ENCODE results near the gene GPR176.
"Not testable (repeated sequence)": the region's sequence is repeated elsewhere in the genome, so short reads cannot be mapped to it uniquely, and the experiment has no call there.

GPR176 gene

DNA sequence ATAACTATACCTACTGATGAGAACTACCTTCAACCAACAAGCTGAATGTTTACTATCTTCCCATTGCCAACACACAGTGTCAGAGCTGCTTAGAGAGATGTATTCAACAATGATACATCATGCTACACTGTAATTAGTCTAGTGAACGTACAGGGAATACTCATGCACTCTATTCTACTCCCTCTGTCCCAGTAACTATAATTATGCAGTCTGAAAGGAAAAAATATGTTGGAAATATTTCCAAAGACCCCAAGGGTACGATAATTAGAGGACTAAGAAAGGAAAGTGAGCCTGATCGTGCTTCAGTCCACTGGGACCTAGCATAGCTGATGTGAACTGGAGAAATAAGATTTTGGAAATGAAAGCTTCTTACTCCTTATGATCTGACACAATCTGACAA is 100.5 kb downstream of the GPR176 start:
- FAIRE-seq (no peak), DNase-seq (ENCODE audit: insufficient read length, low spot score) (no peak)
- TF ChIP-seq SPI1 (IDR thresholded peaks at IDR 0.05; ENCODE audit: low read depth, low read length) (no peak), POLR2A (IDR thresholded peaks at IDR 0.05; ENCODE audit: low read depth, low read length) (no peak), POU2F2 (IDR thresholded peaks at IDR 0.05; ENCODE audit: low read depth, low read length) (no peak), TAF1 (IDR thresholded peaks at IDR 0.05; ENCODE audit: low read depth, low read length) (no peak), POLR2AphosphoS5 (IDR thresholded peaks at IDR 0.05; ENCODE audit: low read depth, low read length) (no peak), PAX5 (IDR thresholded peaks at IDR 0.05; ENCODE audit: insufficient read depth, low read length, severe bottlenecking) (no peak)

GRCh38 chr15:39817892-39818291 is 102.2 kb downstream of the GPR176 start:
- TF ChIP-seq POU2F2 (IDR thresholded peaks at IDR 0.05; ENCODE audit: low read depth, low read length) (no peak), TAF1 (IDR thresholded peaks at IDR 0.05; ENCODE audit: low read depth, low read length) (no peak), POLR2AphosphoS5 (IDR thresholded peaks at IDR 0.05; ENCODE audit: low read depth, low read length) (no peak), PAX5 (IDR thresholded peaks at IDR 0.05; ENCODE audit: insufficient read depth, low read length, severe bottlenecking) (no peak), POLR2A (IDR thresholded peaks at IDR 0.05; ENCODE audit: low read depth, low read length) (no peak), SPI1 (IDR thresholded peaks at IDR 0.05; ENCODE audit: low read depth, low read length) (no peak)
- DNase-seq (ENCODE audit: insufficient read length, low spot score) (no peak), FAIRE-seq (no peak)

DNA sequence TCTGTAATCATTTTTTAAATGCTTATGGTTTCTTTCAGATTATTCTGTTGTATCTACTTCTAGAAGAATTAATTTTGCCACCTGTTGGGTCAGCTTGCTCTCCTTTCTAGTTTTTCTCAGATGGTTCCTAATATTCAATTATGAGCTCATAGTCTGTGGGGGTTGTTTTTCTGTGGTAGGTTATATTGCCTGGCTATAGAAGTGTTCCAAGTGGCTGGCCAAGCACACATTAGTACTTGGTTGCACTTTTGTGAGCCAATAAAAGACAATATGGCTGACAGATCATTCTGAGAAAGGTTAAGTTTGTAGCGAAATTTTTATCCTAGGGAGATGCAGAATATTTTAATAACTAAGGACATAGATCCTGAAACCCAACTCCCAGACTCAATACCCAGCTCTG is 105.6 kb downstream of the GPR176 start:
- FAIRE-seq = no peak
- TF ChIP-seq POLR2AphosphoS5 (IDR thresholded peaks at IDR 0.05; ENCODE audit: low read depth, low read length) (no peak), PAX5 (IDR thresholded peaks at IDR 0.05; ENCODE audit: insufficient read depth, low read length, severe bottlenecking) (peak; percentile 72)
- DNase-seq (ENCODE audit: insufficient read length, low spot score) = no peak

DNA sequence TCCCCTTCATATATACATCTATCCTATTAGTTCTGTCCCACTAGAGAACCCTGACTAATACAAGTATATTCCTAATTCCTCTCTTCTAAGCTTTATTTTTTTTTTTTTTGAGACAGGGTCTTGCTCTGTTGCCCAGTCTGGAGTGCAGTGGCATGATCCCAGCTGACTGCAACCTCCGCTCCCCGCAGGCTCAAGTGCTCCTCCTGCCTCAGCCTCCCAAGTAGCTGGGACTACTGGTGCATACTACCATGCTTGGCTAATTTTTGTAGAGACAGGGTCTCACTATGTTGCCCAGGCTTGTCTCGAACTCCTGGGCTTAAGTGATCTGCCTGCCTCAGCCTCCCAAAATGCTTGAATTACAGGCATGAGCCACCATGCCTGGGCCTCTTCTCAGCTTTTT is 107.4 kb downstream of the GPR176 start:
- not testable (repeated sequence) for FAIRE-seq; DNase-seq (ENCODE audit: insufficient read length, low spot score)

GRCh38 chr15:39808909-39809308 is 111.2 kb downstream of the GPR176 start:
- no peak for FAIRE-seq
- TF ChIP-seq TAF1 (IDR thresholded peaks at IDR 0.05; ENCODE audit: low read depth, low read length) = no peak
- TF ChIP-seq SPI1 (IDR thresholded peaks at IDR 0.05; ENCODE audit: low read depth, low read length) = no peak
- no peak for TF ChIP-seq POU2F2 (IDR thresholded peaks at IDR 0.05; ENCODE audit: low read depth, low read length)
- no peak for TF ChIP-seq PAX5 (IDR thresholded peaks at IDR 0.05; ENCODE audit: insufficient read depth, low read length, severe bottlenecking)

GRCh38 chr15:39807791-39808190 is 112.3 kb downstream of the GPR176 start:
- no peak for DNase-seq (ENCODE audit: insufficient read length, low spot score)
- no peak for FAIRE-seq
- TF ChIP-seq TAF1 (IDR thresholded peaks at IDR 0.05; ENCODE audit: low read depth, low read length) (no peak), POU2F2 (IDR thresholded peaks at IDR 0.05; ENCODE audit: low read depth, low read length) (no peak), POLR2A (IDR thresholded peaks at IDR 0.05; ENCODE audit: low read depth, low read length) (no peak), POLR2AphosphoS5 (IDR thresholded peaks at IDR 0.05; ENCODE audit: low read depth, low read length) (no peak), SPI1 (IDR thresholded peaks at IDR 0.05; ENCODE audit: low read depth, low read length) (no peak), PAX5 (IDR thresholded peaks at IDR 0.05; ENCODE audit: insufficient read depth, low read length, severe bottlenecking) (no peak)

More at GRCh38 chr15:39808909-39809308, 111.2 kb downstream of the GPR176 start:
- DNase-seq (ENCODE audit: insufficient read length, low spot score) = no peak

DNA sequence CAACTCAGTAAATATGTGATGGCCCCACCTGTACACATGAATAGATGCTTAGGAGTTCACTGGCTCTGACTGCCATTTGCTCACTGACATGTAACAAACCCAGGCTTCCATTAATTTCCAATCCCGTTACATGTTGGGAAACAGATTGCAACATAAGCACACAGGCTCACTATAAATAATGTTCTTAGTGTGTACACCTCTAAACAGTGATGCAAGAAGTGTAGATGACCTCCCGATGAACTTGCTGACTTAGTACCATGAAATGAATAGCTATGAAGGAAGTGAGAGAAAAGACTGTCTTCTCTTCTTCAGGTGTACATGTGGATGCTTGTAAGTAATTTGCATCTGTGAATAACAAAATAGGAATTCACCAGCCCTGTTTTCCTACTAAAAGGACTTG is 116.0 kb downstream of the GPR176 start:
- DNase-seq (ENCODE audit: insufficient read length, low spot score) (no peak), FAIRE-seq (peak; percentile 35)
- TF ChIP-seq POLR2AphosphoS5 (IDR thresholded peaks at IDR 0.05; ENCODE audit: low read depth, low read length) = no peak
- TF ChIP-seq SPI1 (IDR thresholded peaks at IDR 0.05; ENCODE audit: low read depth, low read length) = peak; percentile 79

GRCh38 chr15:39803016-39803415 is 117.0 kb downstream of the GPR176 start:
- no peak for TF ChIP-seq TAF1 (IDR thresholded peaks at IDR 0.05; ENCODE audit: low read depth, low read length)
- no peak for TF ChIP-seq POU2F2 (IDR thresholded peaks at IDR 0.05; ENCODE audit: low read depth, low read length)
- TF ChIP-seq POLR2A (IDR thresholded peaks at IDR 0.05; ENCODE audit: low read depth, low read length) = no peak
- TF ChIP-seq SPI1 (IDR thresholded peaks at IDR 0.05; ENCODE audit: low read depth, low read length) = no peak
- TF ChIP-seq POLR2AphosphoS5 (IDR thresholded peaks at IDR 0.05; ENCODE audit: low read depth, low read length) = no peak
- no peak for TF ChIP-seq PAX5 (IDR thresholded peaks at IDR 0.05; ENCODE audit: insufficient read depth, low read length, severe bottlenecking)
- no peak for DNase-seq (ENCODE audit: insufficient read length, low spot score)
- FAIRE-seq = no peak

DNA sequence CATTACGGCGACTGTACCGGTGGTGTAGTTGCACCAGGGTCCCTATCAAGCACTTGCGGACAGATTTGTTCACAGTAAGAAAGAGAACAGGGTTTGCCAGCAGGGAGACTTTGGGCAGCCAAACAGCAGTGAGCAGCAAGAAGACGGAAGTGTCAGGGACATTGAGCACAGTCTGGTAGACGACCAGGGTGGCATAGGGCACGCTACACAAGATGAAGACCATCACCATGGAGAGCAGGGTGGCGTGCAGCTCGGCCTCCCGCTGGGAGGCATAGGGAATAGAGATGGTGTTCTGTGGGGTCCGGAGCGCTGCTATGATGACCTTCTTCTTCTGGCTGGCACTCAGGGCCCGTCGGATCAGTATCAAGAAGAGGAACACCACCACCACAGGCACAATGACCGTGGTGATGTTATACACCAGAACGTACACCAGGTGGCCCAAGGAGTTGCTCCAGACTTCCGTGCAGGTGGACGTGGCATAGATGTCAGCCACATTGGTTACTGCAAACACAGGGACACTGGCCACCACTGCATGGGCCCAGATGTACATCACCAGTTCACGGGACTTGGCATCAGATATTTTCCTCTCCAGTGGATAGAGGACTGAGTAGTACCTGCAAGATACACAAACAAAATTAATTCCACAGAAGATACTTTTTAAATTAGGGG is 118.3 kb downstream of the GPR176 start:
- TF ChIP-seq SPI1 (IDR thresholded peaks at IDR 0.05; ENCODE audit: low read depth, low read length) = peak; percentile 40; the same call in 1 of the 2 replicates
- TF ChIP-seq POLR2AphosphoS5 (IDR thresholded peaks at IDR 0.05; ENCODE audit: low read depth, low read length) = no peak
- DNase-seq (ENCODE audit: insufficient read length, low spot score) (no peak), FAIRE-seq (peak; percentile 97)

DNA sequence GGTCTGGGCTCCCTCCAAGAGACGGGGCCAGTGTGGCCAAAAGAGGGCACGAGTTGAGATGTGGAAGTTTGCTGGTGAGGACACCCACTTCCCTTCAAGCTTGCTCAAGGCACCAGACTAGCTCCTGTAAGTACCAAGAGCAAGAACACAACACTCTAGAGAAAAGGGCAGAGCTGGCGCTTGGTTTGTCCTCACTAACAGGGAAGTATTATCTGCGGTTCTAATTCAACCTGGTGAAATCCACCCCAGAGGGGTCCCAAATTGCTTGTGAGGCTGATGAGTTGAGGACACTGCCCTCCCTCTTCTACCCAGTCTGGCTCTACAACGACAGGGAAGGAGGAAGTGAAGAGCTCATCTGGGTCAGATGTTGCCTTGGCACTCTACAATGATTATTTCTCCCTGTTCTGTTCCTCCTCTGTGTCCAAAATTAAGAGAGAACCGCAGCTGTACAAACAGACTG is 120.5 kb downstream of the GPR176 start:
- FAIRE-seq (no peak), DNase-seq (ENCODE audit: insufficient read length, low spot score) (no peak)
- TF ChIP-seq SPI1 (IDR thresholded peaks at IDR 0.05; ENCODE audit: low read depth, low read length) = no peak
- TF ChIP-seq POU2F2 (IDR thresholded peaks at IDR 0.05; ENCODE audit: low read depth, low read length) = no peak
- no peak for TF ChIP-seq PAX5 (IDR thresholded peaks at IDR 0.05; ENCODE audit: insufficient read depth, low read length, severe bottlenecking)
- no peak for TF ChIP-seq POLR2AphosphoS5 (IDR thresholded peaks at IDR 0.05; ENCODE audit: low read depth, low read length)
- TF ChIP-seq POLR2A (IDR thresholded peaks at IDR 0.05; ENCODE audit: low read depth, low read length) = no peak
- no peak for TF ChIP-seq TAF1 (IDR thresholded peaks at IDR 0.05; ENCODE audit: low read depth, low read length)

- FAIRE-seq = no peak
- no peak for DNase-seq (ENCODE audit: insufficient read length, low spot score)
- TF ChIP-seq SPI1 (IDR thresholded peaks at IDR 0.05; ENCODE audit: low read depth, low read length) = no peak
- no peak for TF ChIP-seq POU2F2 (IDR thresholded peaks at IDR 0.05; ENCODE audit: low read depth, low read length)
- TF ChIP-seq POLR2AphosphoS5 (IDR thresholded peaks at IDR 0.05; ENCODE audit: low read depth, low read length) = no peak
- TF ChIP-seq PAX5 (IDR thresholded peaks at IDR 0.05; ENCODE audit: insufficient read depth, low read length, severe bottlenecking) = no peak
Observed at GRCh38 chr15:39798382-39798781, 121.7 kb downstream of the GPR176 start.
